C4-2B (cell line): ENCODE data around the gene APBA3.

Experiments used
- CTCF ChIP-seq: fragments of 450-650 bp; conservative IDR thresholded peaks from 2 replicates; pipeline ENCODE4 v1.5.1; 2017; ENCODE audit warnings: mild to moderate bottlenecking
- ZFX ChIP-seq: fragments of 450-650 bp; IDR thresholded peaks from 2 replicates; pipeline ENCODE4 v1.6.1; 2017

GRCh38 chr19:3746371-3747056 is 15.0 kb downstream of the APBA3 start:
- TF ChIP-seq CTCF: no peak
- no peak for TF ChIP-seq ZFX
